HCT116 (cell line): ENCODE results near the gene ZDHHC1.

ENCODE experiments used
- CEBPB ChIP-seq: IDR thresholded peaks from 2 replicates; pipeline ENCODE4 v1.6.1; 2012; ENCODE audit warnings: low read depth
- EGR1 ChIP-seq: IDR thresholded peaks from 2 replicates; pipeline ENCODE4 v1.6.1; 2012; ENCODE audit warnings: low read depth
- EZH2 ChIP-seq: fragments of 200-600 bp; sonication (generic); IDR thresholded peaks from 2 replicates; pipeline ENCODE4 v1.6.1; 2017; ENCODE audit warnings: antibody characterized with exemption, mixed run types
- FOSL1 ChIP-seq: IDR thresholded peaks from 2 replicates; pipeline ENCODE4 v1.6.1; 2012; ENCODE audit warnings: low read depth
- JUND ChIP-seq: IDR thresholded peaks from 2 replicates; pipeline ENCODE4 v1.6.1; 2012
- POLR2A ChIP-seq: IDR thresholded peaks from 2 replicates; pipeline ENCODE4 v1.7.0; 2011; ENCODE audit warnings: borderline replicate concordance; ENCODE audit not compliant: insufficient read depth, insufficient read length; ENCODE audit errors: extremely low read depth
- POLR2AphosphoS5 ChIP-seq: IDR thresholded peaks from 2 replicates; pipeline ENCODE4 v1.6.1; 2011; ENCODE audit warnings: mild to moderate bottlenecking, low read depth, low read length, moderate library complexity
- RAD21 ChIP-seq: IDR thresholded peaks from 2 replicates; pipeline ENCODE4 v1.6.1; 2012; ENCODE audit warnings: low read depth, mild to moderate bottlenecking
- SIN3A ChIP-seq: IDR thresholded peaks from 2 replicates; pipeline ENCODE4 v1.6.1; 2012; ENCODE audit warnings: low read depth
- SP1 ChIP-seq: IDR thresholded peaks from 2 replicates; pipeline ENCODE4 v1.6.1; 2012; ENCODE audit warnings: low read depth
- TCF7L2 ChIP-seq: IDR thresholded peaks from 2 replicates; pipeline ENCODE4 v1.7.0; 2011; ENCODE audit warnings: borderline replicate concordance, inconsistent platforms; ENCODE audit not compliant: insufficient read depth, insufficient read length; ENCODE audit errors: extremely low read depth
- TF ChIP-seq, protein P1 (sequence below): IDR thresholded peaks from 2 replicates; pipeline ENCODE4 v1.6.1; 2012
- TF ChIP-seq, protein P2 (sequence below), 3 experiments: fragments of 200-600 bp in 1 of 3; sonication (generic) in 1 of 3; IDR thresholded peaks in 2 of 3; conservative IDR thresholded peaks in 1 of 3; 2 replicates each; pipeline ENCODE4 v1.5.1; 2012 to 2017; ENCODE audit warnings: low read depth in 2 of 3, low read length in 2 of 3, antibody characterized with exemption in 1 of 3, borderline replicate concordance in 1 of 3, control low read depth in 1 of 3, mild to moderate bottlenecking in 1 of 3, mixed read lengths in 1 of 3, mixed run types in 1 of 3, moderate library complexity in 1 of 3; ENCODE audit not compliant: insufficient read depth in 1 of 3
- TF ChIP-seq, protein P3 (sequence below): IDR thresholded peaks from 2 replicates; pipeline ENCODE4 v1.6.1; 2012

DNA sequence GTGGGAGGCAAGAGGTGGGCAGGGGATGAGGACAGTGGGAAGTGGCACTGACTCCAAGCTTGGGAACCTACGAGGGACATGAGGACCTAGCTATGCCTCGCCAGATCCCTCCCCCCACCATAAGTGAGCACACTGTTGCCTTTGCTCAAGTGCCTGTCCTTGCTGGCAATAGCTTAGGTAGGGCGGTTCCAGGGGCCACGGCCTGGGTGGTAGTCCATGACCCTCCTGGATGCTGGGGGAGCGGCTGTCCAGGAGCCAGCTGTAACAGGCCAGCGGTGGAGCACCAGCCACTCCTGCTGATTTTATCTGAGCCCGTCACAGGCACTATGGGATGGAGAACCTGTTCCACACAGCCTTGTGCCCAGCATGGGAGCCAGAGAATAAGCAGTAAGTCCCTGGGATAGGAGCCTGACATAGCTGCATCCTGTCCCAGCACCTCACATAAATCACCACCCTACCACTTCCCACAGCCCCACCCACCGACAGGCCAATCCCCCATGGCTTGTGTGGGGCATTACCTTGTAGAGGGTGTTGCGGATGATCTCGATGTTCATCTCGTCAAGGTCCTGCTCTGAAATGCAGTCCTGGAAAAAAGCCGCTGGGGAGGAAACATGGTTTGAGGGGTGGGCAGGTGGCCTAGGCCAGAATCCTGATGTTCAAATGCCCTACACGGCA is 26.4 kb upstream of the ZDHHC1 start:
- TF ChIP-seq, protein P1, sequence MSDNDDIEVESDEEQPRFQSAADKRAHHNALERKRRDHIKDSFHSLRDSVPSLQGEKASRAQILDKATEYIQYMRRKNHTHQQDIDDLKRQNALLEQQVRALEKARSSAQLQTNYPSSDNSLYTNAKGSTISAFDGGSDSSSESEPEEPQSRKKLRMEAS, result no peak
- TF ChIP-seq, protein P2, sequence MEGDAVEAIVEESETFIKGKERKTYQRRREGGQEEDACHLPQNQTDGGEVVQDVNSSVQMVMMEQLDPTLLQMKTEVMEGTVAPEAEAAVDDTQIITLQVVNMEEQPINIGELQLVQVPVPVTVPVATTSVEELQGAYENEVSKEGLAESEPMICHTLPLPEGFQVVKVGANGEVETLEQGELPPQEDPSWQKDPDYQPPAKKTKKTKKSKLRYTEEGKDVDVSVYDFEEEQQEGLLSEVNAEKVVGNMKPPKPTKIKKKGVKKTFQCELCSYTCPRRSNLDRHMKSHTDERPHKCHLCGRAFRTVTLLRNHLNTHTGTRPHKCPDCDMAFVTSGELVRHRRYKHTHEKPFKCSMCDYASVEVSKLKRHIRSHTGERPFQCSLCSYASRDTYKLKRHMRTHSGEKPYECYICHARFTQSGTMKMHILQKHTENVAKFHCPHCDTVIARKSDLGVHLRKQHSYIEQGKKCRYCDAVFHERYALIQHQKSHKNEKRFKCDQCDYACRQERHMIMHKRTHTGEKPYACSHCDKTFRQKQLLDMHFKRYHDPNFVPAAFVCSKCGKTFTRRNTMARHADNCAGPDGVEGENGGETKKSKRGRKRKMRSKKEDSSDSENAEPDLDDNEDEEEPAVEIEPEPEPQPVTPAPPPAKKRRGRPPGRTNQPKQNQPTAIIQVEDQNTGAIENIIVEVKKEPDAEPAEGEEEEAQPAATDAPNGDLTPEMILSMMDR (IDR thresholded peaks at IDR 0.05 in 2 of 3, conservative IDR thresholded peaks at IDR 0.05 in 1 of 3; ENCODE audit: borderline replicate concordance in 1 of 3, insufficient read depth in 1 of 3, low read depth in 2 of 3, low read length in 2 of 3), result no peak
- TF ChIP-seq CEBPB (no peak), POLR2A (no peak), EZH2 (no peak), RAD21 (no peak), TCF7L2 (no peak), FOSL1 (no peak), JUND (no peak), EGR1 (no peak), SIN3A (no peak), SP1 (no peak), POLR2AphosphoS5 (no peak)
- TF ChIP-seq, protein P3, sequence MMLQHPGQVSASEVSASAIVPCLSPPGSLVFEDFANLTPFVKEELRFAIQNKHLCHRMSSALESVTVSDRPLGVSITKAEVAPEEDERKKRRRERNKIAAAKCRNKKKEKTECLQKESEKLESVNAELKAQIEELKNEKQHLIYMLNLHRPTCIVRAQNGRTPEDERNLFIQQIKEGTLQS, result no peak
